ENCODE results near the gene TTC28. TPM values are rescaled to one million over a fixed set of nuclear protein-coding genes. Genes with fewer than 3 reads are reported as not detected.

TTC28 gene
- total RNA-seq, 4 donors from 2014 or later: 35.6 to 42.6 (median 36.9) TPM

GRCh38 chr22:28379075-28379779 lies 300.4 kb downstream of the TTC28 start:
- Histone ChIP-seq H3K9me3 (no peaks in the 10 kb centered on the region), H3K4me3 (no peak overlapping the region), H3K4me1 (peaks cover 6 to 46% (median 32%) of the 10 kb centered on the region in 4 donors), H3K27me3 (no peaks in the 10 kb centered on the region), H3K27ac (replicated peaks in 1 of 4) (no peak overlapping the region), H3K36me3 (no peaks in the 10 kb centered on the region)
- no peak for DNase-seq (ENCODE audit: extremely low spot score)
- intact Hi-C loops (cut with DNase I): no loop called here
- TF ChIP-seq POLR2AphosphoS5 (IDR thresholded peaks at IDR 0.05) (no peak), CTCF (IDR thresholded peaks at IDR 0.05) (no peak)

GRCh38 chr22:28375761-28376534 lies 303.7 kb downstream of the TTC28 start:
- no peak for DNase-seq (ENCODE audit: extremely low spot score)
- no peak overlapping the region for H3K4me3 ChIP-seq
- no peaks in the 10 kb centered on the region for H3K27me3 ChIP-seq
- TF ChIP-seq POLR2AphosphoS5 (IDR thresholded peaks at IDR 0.05) (no peak), POLR2A (IDR thresholded peaks at IDR 0.05; ENCODE audit: low read depth) (no peak), CTCF (IDR thresholded peaks at IDR 0.05) (no peak), EP300 (IDR thresholded peaks at IDR 0.05) (no peak)
- H3K36me3 ChIP-seq: no peaks in the 10 kb centered on the region
- no peaks in the 10 kb centered on the region for H3K9me3 ChIP-seq
- peaks cover 18 to 42% (median 30%) of the 10 kb centered on the region in 4 donors for H3K4me1 ChIP-seq
- no peak overlapping the region for H3K27ac ChIP-seq (replicated peaks in 1 of 4)
- intact Hi-C loops (cut with DNase I): no loop called here

GRCh38 chr22:28373831-28374230 lies 305.8 kb downstream of the TTC28 start:
- TF ChIP-seq EP300 (IDR thresholded peaks at IDR 0.05) (no peak), CTCF (IDR thresholded peaks at IDR 0.05) (no peak), POLR2AphosphoS5 (IDR thresholded peaks at IDR 0.05) (no peak), POLR2A (IDR thresholded peaks at IDR 0.05; ENCODE audit: low read depth) (no peak)

GRCh38 chr22:28369854-28370253 lies 309.8 kb downstream of the TTC28 start:
- Histone ChIP-seq H3K9me3 (peaks cover 0 to 5% (median 0%) of the 10 kb centered on the region in 4 donors), H3K4me3 (no peak overlapping the region), H3K27ac (replicated peaks in 1 of 4) (no peak overlapping the region), H3K36me3 (no peaks in the 10 kb centered on the region), H3K4me1 (peaks cover 10 to 19% (median 15%) of the 10 kb centered on the region in 4 donors), H3K27me3 (no peaks in the 10 kb centered on the region)
- WGBS: 68% methylated on average over 2 of the region's 2 CpGs
- intact Hi-C loops (cut with DNase I): no loop called here
- no peak for TF ChIP-seq POLR2A (IDR thresholded peaks at IDR 0.05; ENCODE audit: low read depth)
- no peak for TF ChIP-seq CTCF (IDR thresholded peaks at IDR 0.05)
- no peak for DNase-seq (ENCODE audit: extremely low spot score)

More at GRCh38 chr22:28373831-28374230, 305.8 kb downstream of the TTC28 start:
- DNase-seq (ENCODE audit: extremely low spot score): no peak
- WGBS: 38% methylated on average over 2 of the region's 2 CpGs
- Histone ChIP-seq H3K27ac (replicated peaks in 1 of 4) (no peak overlapping the region), H3K4me3 (no peak overlapping the region), H3K36me3 (no peaks in the 10 kb centered on the region), H3K9me3 (peaks cover 0 to 3% (median 0%) of the 10 kb centered on the region in 4 donors), H3K4me1 (peaks cover 12 to 33% (median 27%) of the 10 kb centered on the region in 4 donors), H3K27me3 (no peaks in the 10 kb centered on the region)
- intact Hi-C loops (cut with DNase I): no loop called here

Measured in esophagus muscularis mucosa (tissue), 4 donors.